ENCODE results near the gene SMIM32. TPM values are rescaled to one million over a fixed set of nuclear protein-coding genes. Genes with fewer than 3 reads are reported as not detected.

Gene SMIM32
- total and polyA plus RNA-seq, 4 donors = 0.49 to 1.4 TPM; not detected in 2

DNA sequence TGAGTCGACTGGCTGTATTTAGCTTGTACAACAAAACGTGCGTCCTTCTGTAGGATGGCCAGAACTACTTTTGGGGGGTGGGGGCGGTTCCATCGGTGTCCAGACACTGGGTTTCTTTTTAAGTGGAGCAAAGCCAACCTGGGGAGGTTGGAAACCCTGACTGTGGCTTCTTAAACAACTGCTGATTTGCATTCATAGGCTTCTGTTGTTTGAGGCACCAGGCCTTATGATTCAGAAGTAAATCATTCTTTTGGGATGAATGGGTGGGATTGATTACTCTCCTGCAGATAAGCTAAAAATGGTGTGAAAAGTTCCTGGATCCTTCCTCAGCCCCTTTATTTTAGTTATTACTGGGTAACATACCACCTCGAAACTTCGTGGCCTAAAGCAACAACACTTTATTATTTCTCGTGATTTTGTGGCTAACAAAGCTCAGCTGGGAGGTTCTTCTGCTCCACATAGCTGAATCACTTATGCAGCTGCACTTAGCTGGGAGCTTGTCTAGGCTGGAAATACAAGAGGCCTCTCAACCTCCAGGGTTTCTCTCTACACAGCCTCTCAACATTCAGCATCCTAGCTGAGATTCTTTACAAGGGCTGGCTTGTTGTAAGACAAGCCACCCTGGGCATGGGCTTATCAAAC lies 12.2 kb upstream of the SMIM32 start:
- ATAC-seq (ENCODE audit: low FRiP score) (no peak), DNase-seq (no peak)
- no peaks in the 10 kb centered on the region for H3K36me3 ChIP-seq (ENCODE audit: control insufficient read depth in 1 of 2, insufficient read depth in 2 of 2, low read length in 1 of 2)
- no peaks in the 10 kb centered on the region for H3K27me3 ChIP-seq (ENCODE audit: control insufficient read depth in 1 of 2, insufficient read depth in 2 of 2, low read length in 1 of 2)
- H3K9me3 ChIP-seq (ENCODE audit: control insufficient read depth, low read length) = no peaks in the 10 kb centered on the region
- 94 to 96% methylated on average over 8 of the region's 8 CpGs for WGBS, 2 donors
- intact Hi-C loops (cut with DNase I) = no loop called here
- no peaks in the 10 kb centered on the region for H3K4me1 ChIP-seq (ENCODE audit: control insufficient read depth in 1 of 2, insufficient read depth in 2 of 2, low read length in 2 of 2)
- H3K4me3 ChIP-seq (ENCODE audit: low read length in 2 of 2) = no peak overlapping the region
- H3K27ac ChIP-seq (ENCODE audit: low read depth in 1 of 2, low read length in 2 of 2) = no peak overlapping the region

DNA sequence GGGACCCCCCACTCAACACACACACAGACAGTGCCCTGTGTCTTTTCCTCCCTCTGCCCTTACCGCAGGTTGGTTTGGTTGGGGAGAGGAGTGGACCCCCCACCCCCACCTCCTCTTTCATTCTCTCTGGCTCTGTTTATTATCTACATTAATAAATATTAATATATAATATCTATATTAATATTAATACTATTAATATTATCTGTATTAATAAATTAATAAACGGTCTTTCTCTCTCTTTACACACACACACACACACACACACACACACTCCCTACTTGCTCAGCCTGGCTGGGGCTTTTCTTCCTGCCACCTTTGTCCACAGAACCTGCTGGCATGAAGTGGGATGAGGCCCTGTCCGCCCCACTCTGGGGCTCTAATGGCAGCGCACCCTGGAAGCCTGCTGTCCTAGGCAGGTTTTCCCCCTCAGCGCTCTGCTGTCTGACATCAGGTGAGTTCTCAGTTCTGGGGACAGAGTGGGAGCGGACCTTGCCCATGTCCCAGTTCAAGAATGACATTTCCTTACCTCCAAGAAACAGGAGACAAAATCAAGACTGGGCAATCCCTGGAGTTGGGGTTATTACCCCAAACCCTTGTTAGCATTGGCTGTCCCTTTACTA lies 10.5 kb upstream of the SMIM32 start:
- 91 to 97% methylated on average over 6 of the region's 6 CpGs for WGBS, 2 donors
- H3K27me3 ChIP-seq (ENCODE audit: control insufficient read depth in 1 of 2, insufficient read depth in 2 of 2, low read length in 1 of 2) = no peaks in the 10 kb centered on the region
- H3K9me3 ChIP-seq (ENCODE audit: control insufficient read depth, low read length) = no peaks in the 10 kb centered on the region
- no peak for ATAC-seq (ENCODE audit: low FRiP score)
- H3K4me3 ChIP-seq (ENCODE audit: low read length in 2 of 2) = no peak overlapping the region
- no peaks in the 10 kb centered on the region for H3K36me3 ChIP-seq (ENCODE audit: control insufficient read depth in 1 of 2, insufficient read depth in 2 of 2, low read length in 1 of 2)
- H3K4me1 ChIP-seq (ENCODE audit: control insufficient read depth in 1 of 2, insufficient read depth in 2 of 2, low read length in 2 of 2) = no peaks in the 10 kb centered on the region
- intact Hi-C loops (cut with DNase I) = no loop called here
- no peak for DNase-seq
- H3K27ac ChIP-seq (ENCODE audit: low read depth in 1 of 2, low read length in 2 of 2) = no peak overlapping the region

DNA sequence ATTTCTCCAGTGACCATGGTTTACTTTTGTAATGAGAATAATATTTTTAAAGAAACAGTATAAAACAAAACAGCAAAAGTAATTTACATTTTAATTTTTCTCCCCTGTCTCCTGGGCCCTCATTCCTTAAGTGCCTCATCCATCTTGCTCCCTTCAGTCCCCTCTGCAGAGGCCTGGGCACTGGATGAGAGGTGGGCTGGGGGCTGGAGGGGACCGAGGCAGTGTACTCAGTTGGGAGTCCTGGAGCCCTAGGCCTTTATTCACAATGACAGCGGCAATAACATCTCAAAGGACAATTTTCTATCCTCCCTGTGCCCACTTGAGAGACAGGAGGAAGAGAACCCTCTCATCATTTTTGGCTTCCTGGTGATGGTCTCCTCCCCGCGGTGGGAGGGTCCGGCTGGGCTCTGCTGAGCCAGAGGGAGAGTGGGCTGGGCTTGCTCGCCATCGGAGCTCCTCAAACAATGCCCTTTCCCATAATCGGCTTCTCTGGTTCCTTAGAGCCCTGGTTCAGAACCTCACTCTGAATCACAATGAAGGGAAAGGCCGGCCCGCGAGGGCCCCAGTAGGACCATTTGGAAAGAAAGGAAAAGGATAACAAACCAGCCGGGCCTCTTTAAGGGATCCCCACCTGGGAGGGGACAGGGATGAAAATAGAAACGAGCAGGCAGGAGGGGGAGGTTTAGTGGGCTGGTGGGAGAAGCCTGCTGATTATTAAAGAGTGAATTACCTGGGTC lies 9.7 kb upstream of the SMIM32 start:
- 31 to 40% methylated on average over 13 of the region's 13 CpGs for WGBS, 2 donors
- no peaks in the 10 kb centered on the region for H3K9me3 ChIP-seq (ENCODE audit: control insufficient read depth, low read length)
- H3K27ac ChIP-seq (ENCODE audit: low read depth in 1 of 2, low read length in 2 of 2) = no peak overlapping the region
- H3K27me3 ChIP-seq (ENCODE audit: control insufficient read depth in 1 of 2, insufficient read depth in 2 of 2, low read length in 1 of 2) = no peaks in the 10 kb centered on the region
- no peak overlapping the region for H3K4me3 ChIP-seq (ENCODE audit: low read length in 2 of 2)
- ATAC-seq (ENCODE audit: low FRiP score) (no peak), DNase-seq (no peak)
- H3K36me3 ChIP-seq (ENCODE audit: control insufficient read depth in 1 of 2, insufficient read depth in 2 of 2, low read length in 1 of 2) = no peaks in the 10 kb centered on the region
- intact Hi-C loops (cut with DNase I) = no loop called here
- no peaks in the 10 kb centered on the region for H3K4me1 ChIP-seq (ENCODE audit: control insufficient read depth in 1 of 2, insufficient read depth in 2 of 2, low read length in 2 of 2)

DNA sequence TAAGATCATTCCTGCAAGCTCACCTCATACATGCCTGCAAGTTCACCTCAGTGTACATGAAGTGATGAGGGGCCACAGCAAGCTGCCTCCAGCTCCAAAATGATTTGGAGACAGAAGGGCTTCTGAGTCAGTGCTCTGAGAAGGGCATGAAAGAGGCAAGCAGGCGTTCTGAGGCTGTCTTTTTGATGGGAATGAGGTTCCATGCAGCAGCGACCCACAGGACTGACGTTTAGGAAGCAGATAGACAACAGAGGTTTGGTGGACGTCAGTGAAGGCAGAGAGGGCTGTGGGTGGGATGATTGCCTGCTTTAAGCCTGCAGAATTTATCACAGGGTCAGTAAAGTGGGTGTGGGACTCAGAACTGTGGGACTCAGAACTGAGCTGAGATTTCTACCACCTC lies 8.9 kb upstream of the SMIM32 start:
- H3K27ac ChIP-seq (ENCODE audit: low read depth in 1 of 2, low read length in 2 of 2) = no peak overlapping the region
- no peaks in the 10 kb centered on the region for H3K4me1 ChIP-seq (ENCODE audit: control insufficient read depth in 1 of 2, insufficient read depth in 2 of 2, low read length in 2 of 2)
- intact Hi-C loops (cut with DNase I) = no loop called here
- H3K9me3 ChIP-seq (ENCODE audit: control insufficient read depth, low read length) = no peaks in the 10 kb centered on the region
- WGBS, 2 donors = 81% methylated on average over 4 of the region's 4 CpGs
- no peak overlapping the region for H3K4me3 ChIP-seq (ENCODE audit: low read length in 2 of 2)
- no peaks in the 10 kb centered on the region for H3K27me3 ChIP-seq (ENCODE audit: control insufficient read depth in 1 of 2, insufficient read depth in 2 of 2, low read length in 1 of 2)
- ATAC-seq (ENCODE audit: low FRiP score) (no peak), DNase-seq (no peak)
- H3K36me3 ChIP-seq (ENCODE audit: control insufficient read depth in 1 of 2, insufficient read depth in 2 of 2, low read length in 1 of 2) = no peaks in the 10 kb centered on the region

DNA sequence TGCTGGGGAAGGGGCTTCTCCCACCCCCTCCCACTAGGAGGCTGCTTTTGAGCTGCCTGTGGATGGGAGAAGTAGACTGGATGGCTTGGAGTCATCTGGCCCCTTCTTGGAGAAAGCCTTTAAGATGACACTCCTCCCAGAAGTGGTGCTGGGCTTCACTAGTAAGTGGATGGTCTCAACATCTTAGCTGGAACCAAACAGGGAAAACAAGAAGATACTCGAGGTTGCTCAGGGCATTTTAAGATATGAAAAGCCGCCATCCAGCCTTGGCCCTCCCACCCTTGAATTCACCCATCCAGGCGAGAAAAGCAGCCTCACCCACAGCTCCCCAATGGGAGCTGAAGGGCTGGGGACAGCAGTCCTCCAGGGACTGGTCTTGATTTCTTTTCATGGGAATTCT lies 7.8 kb upstream of the SMIM32 start:
- ATAC-seq (ENCODE audit: low FRiP score) (no peak), DNase-seq (no peak)
- no peaks in the 10 kb centered on the region for H3K27me3 ChIP-seq (ENCODE audit: control insufficient read depth in 1 of 2, insufficient read depth in 2 of 2, low read length in 1 of 2)
- H3K9me3 ChIP-seq (ENCODE audit: control insufficient read depth, low read length) = no peaks in the 10 kb centered on the region
- no peak overlapping the region for H3K4me3 ChIP-seq (ENCODE audit: low read length in 2 of 2)
- H3K4me1 ChIP-seq (ENCODE audit: control insufficient read depth in 1 of 2, insufficient read depth in 2 of 2, low read length in 2 of 2) = no peaks in the 10 kb centered on the region
- 83 to 85% methylated on average over 3 of the region's 3 CpGs for WGBS, 2 donors
- no peaks in the 10 kb centered on the region for H3K36me3 ChIP-seq (ENCODE audit: control insufficient read depth in 1 of 2, insufficient read depth in 2 of 2, low read length in 1 of 2)
- intact Hi-C loops (cut with DNase I) = no loop called here
- H3K27ac ChIP-seq (ENCODE audit: low read depth in 1 of 2, low read length in 2 of 2) = no peak overlapping the region

DNA sequence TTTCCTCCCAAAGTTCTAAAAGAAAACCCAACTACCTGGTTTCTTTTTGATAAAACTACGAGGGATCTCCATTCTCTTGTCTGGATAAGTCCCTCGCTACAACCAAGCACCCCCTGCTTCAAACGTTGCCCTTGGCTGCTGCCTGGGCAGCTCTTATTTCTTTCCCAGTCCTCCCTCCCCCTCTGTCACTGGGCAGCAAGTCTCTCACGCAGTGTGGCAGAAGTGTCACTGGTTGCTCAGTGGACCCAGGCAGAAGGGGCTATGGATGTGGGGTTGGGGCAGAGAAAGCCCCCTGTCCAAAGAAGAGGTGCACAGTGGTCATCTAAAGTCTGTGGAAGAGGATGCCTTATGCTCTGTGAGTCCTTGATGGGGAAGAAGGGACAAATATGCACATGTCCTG lies 7.2 kb upstream of the SMIM32 start:
- H3K27me3 ChIP-seq (ENCODE audit: control insufficient read depth in 1 of 2, insufficient read depth in 2 of 2, low read length in 1 of 2) = no peaks in the 10 kb centered on the region
- H3K27ac ChIP-seq (ENCODE audit: low read depth in 1 of 2, low read length in 2 of 2) = no peak overlapping the region
- no peaks in the 10 kb centered on the region for H3K36me3 ChIP-seq (ENCODE audit: control insufficient read depth in 1 of 2, insufficient read depth in 2 of 2, low read length in 1 of 2)
- DNase-seq = no peak
- no peaks in the 10 kb centered on the region for H3K4me1 ChIP-seq (ENCODE audit: control insufficient read depth in 1 of 2, insufficient read depth in 2 of 2, low read length in 2 of 2)
- H3K9me3 ChIP-seq (ENCODE audit: control insufficient read depth, low read length) = no peaks in the 10 kb centered on the region
- no peak for ATAC-seq (ENCODE audit: low FRiP score)
- WGBS, 2 donors = 61 to 73% methylated on average over 4 of the region's 4 CpGs
- no peak overlapping the region for H3K4me3 ChIP-seq (ENCODE audit: low read length in 2 of 2)
- intact Hi-C loops (cut with DNase I) = no loop called here

DNA sequence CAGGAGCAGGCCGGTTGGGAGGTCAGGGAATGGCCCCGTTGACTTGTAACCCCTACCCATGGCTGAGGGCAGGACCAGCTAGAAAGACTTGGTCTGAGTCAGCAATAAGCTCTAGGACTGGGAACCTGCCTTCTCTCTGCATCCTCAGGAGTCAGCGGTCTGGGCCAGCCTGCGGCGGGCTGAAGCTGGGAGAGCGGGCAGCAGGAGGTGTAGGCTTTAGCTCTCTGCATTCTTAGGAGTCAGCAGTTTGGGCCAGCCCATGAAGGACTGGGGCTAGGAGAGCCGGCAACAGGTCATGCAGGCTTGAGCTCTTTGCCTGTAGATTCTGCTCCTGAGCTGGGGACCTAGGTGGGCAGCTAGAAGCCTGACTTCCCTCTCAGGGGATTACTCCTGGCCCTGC lies 6.4 kb upstream of the SMIM32 start:
- Histone ChIP-seq H3K36me3 (ENCODE audit: control insufficient read depth in 1 of 2, insufficient read depth in 2 of 2, low read length in 1 of 2) (no peaks in the 10 kb centered on the region), H3K27ac (ENCODE audit: low read depth in 1 of 2, low read length in 2 of 2) (no peak overlapping the region), H3K4me1 (ENCODE audit: control insufficient read depth in 1 of 2, insufficient read depth in 2 of 2, low read length in 2 of 2) (no peaks in the 10 kb centered on the region), H3K9me3 (ENCODE audit: control insufficient read depth, low read length) (no peaks in the 10 kb centered on the region), H3K27me3 (ENCODE audit: control insufficient read depth in 1 of 2, insufficient read depth in 2 of 2, low read length in 1 of 2) (no peaks in the 10 kb centered on the region), H3K4me3 (ENCODE audit: low read length in 2 of 2) (no peak overlapping the region)
- ATAC-seq (ENCODE audit: low FRiP score) (no peak), DNase-seq (no peak)
- intact Hi-C loops (cut with DNase I) = no loop called here
- 96% methylated on average over 7 of the region's 7 CpGs for WGBS, 2 donors

DNA sequence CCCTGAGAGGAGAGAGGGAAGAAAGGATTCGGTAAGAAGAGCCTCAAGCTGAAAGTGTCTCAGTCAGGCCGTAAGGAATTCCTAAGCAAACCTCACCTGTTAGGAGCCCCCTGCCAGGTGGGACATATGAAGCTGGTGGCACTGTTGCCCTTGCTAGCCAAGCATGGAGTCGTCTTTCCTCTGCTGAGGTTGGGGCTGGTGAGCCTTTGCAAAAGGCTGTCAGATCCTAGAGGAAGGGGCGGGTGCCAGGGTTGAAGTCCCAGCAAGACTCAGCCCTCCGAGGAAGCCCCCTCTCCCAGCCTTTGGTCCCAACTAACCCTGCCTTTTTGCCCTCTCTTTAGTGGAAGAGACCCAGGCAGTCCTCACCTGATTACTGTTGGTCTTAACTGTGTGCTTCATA lies 5.5 kb upstream of the SMIM32 start:
- intact Hi-C loops (cut with DNase I) = no loop called here
- no peak for DNase-seq
- no peak overlapping the region for H3K4me3 ChIP-seq (ENCODE audit: low read length in 2 of 2)
- no peak overlapping the region for H3K27ac ChIP-seq (ENCODE audit: low read depth in 1 of 2, low read length in 2 of 2)
- no peaks in the 10 kb centered on the region for H3K4me1 ChIP-seq (ENCODE audit: control insufficient read depth in 1 of 2, insufficient read depth in 2 of 2, low read length in 2 of 2)
- WGBS, 2 donors = 82 to 95% methylated on average over 5 of the region's 5 CpGs
- H3K36me3 ChIP-seq (ENCODE audit: control insufficient read depth in 1 of 2, insufficient read depth in 2 of 2, low read length in 1 of 2) = no peaks in the 10 kb centered on the region
- no peaks in the 10 kb centered on the region for H3K27me3 ChIP-seq (ENCODE audit: control insufficient read depth in 1 of 2, insufficient read depth in 2 of 2, low read length in 1 of 2)
- no peak for ATAC-seq (ENCODE audit: low FRiP score)
- H3K9me3 ChIP-seq (ENCODE audit: control insufficient read depth, low read length) = no peaks in the 10 kb centered on the region
